SK-N-SH (cell line): Measurements from ENCODE around the gene HOXB8. TPM values are rescaled to one million over a fixed set of nuclear protein-coding genes. Genes with fewer than 3 reads are reported as not detected.

Source experiments
- CTCF ChIA-PET: fragments of 300-600, 350-600 bp; formaldehyde crosslinking; extraction: SDS; loops from one replicate; lab custom pipeline; 2021; lab: Yijun Ruan, JAX
- POLR2A ChIA-PET: fragments of 350-600 bp; sonication (Branson Sonifier 250); formaldehyde crosslinking; extraction: SDS; loops from one replicate; lab custom pipeline; 2020; ENCODE audit warnings: antibody characterized with exemption, inconsistent platforms; lab: Yijun Ruan, JAX
- DNase-seq: peaks from one replicate; pipeline ENCODE4 v3.0.0; 2012
- H2AFZ ChIP-seq: fragments of 200-600 bp; sonication (generic); 2 replicates; pipeline ENCODE4 v1.8.1; 2016; ENCODE audit warnings: antibody characterized with exemption, mild to moderate bottlenecking, low read depth
- H3F3A ChIP-seq: fragments of 200-600 bp; sonication (generic); replicated peaks from 2 replicates; pipeline ENCODE3; 2016; ENCODE audit warnings: antibody characterized with exemption, mild to moderate bottlenecking; ENCODE audit not compliant: insufficient read depth
- H3K27ac ChIP-seq, 2 experiments: fragments of 200-500 bp in 1 of 2; fragments of 200-600 bp in 1 of 2; sonication (Bioruptor generic) in 1 of 2; sonication (generic), shearing (Covaris generic) in 1 of 2; 2 replicates each; pipeline versions ENCODE4 v1.5.1 to v1.6.1; 2014 to 2016; ENCODE audit warnings: low read depth in 2 of 2, inconsistent platforms in 1 of 2, low read length in 1 of 2, mild to moderate bottlenecking in 1 of 2, mixed read lengths in 1 of 2
- H3K27me3 ChIP-seq: fragments of 200-600 bp; sonication (generic), shearing (Covaris generic); 2 replicates; pipeline ENCODE4 v1.6.1; 2016; ENCODE audit warnings: mixed run types; ENCODE audit not compliant: insufficient read depth
- H3K36me3 ChIP-seq, 2 experiments: fragments of 200-500 bp in 1 of 2; fragments of 200-600 bp in 1 of 2; sonication (Bioruptor generic) in 1 of 2; sonication (generic) in 1 of 2; replicated peaks in 1 of 2; 2 replicates each; pipeline versions ENCODE3 to v1.5.1; 2014 to 2016; ENCODE audit warnings: low read length in 1 of 2, mild to moderate bottlenecking in 1 of 2; ENCODE audit not compliant: insufficient read depth in 2 of 2, control insufficient read depth in 1 of 2
- H3K4me1 ChIP-seq, 2 experiments: fragments of 200-500 bp in 1 of 2; fragments of 200-600 bp in 1 of 2; sonication (Bioruptor generic) in 1 of 2; sonication (generic), shearing (Covaris generic) in 1 of 2; 2 replicates each; pipeline versions ENCODE4 v1.5.1 to v1.6.1; 2014 to 2016; ENCODE audit warnings: low read depth in 1 of 2, low read length in 1 of 2, mixed run types in 1 of 2; ENCODE audit not compliant: insufficient read depth in 2 of 2, control insufficient read depth in 1 of 2
- H3K4me2 ChIP-seq: fragments of 200-600 bp; sonication (generic), shearing (Covaris generic); 2 replicates; pipeline ENCODE4 v1.6.1; 2017; ENCODE audit warnings: mixed run types
- H3K4me3 ChIP-seq, 2 experiments: fragments of 200-500 bp in 1 of 2; fragments of 200-600 bp in 1 of 2; sonication (Bioruptor generic) in 1 of 2; sonication (generic), shearing (Covaris generic) in 1 of 2; 2 replicates each; pipeline versions ENCODE4 v1.5.1 to v1.8.1; 2014 to 2016; ENCODE audit warnings: low read depth in 2 of 2, inconsistent platforms in 1 of 2, low read length in 1 of 2, mild to moderate bottlenecking in 1 of 2, mixed read lengths in 1 of 2, moderate library complexity in 1 of 2
- H3K79me2 ChIP-seq: fragments of 200-600 bp; sonication (generic); 2 replicates; pipeline ENCODE4 v1.8.1; 2017; ENCODE audit warnings: mild to moderate bottlenecking; ENCODE audit not compliant: insufficient read depth
- H3K9ac ChIP-seq: fragments of 200-600 bp; sonication (generic); 2 replicates; pipeline ENCODE4 v1.6.1; 2017; ENCODE audit warnings: mixed run types
- H3K9me2 ChIP-seq: fragments of 200-600 bp; sonication (generic); 2 replicates; pipeline ENCODE4 v1.6.1; 2017; ENCODE audit warnings: mixed run types
- H3K9me3 ChIP-seq: fragments of 200-600 bp; sonication (generic); 2 replicates; pipeline ENCODE4 v1.6.1; 2017; ENCODE audit warnings: mixed run types, mild to moderate bottlenecking, moderate library complexity
- H4K20me1 ChIP-seq: fragments of 200-600 bp; sonication (generic); 2 replicates; pipeline ENCODE4 v1.6.1; 2017; ENCODE audit warnings: mild to moderate bottlenecking, mixed run types; ENCODE audit not compliant: insufficient read depth
- EP300 ChIP-seq, 2 experiments: IDR thresholded peaks; 2 replicates each; pipeline versions ENCODE4 v1.4.0 to v1.6.1; 2012; ENCODE audit warnings: borderline replicate concordance in 1 of 2, low read depth in 1 of 2, low read length in 1 of 2
- EZH2phosphoT487 ChIP-seq: fragments of 200-600 bp; sonication (generic); IDR thresholded peaks from 2 replicates; pipeline ENCODE4 v1.6.1; 2017; ENCODE audit warnings: low read depth, mixed run types, mild to moderate bottlenecking, antibody characterized with exemption, moderate library complexity, borderline replicate concordance
- FOSL2 ChIP-seq: IDR thresholded peaks from 2 replicates; pipeline ENCODE4 v1.4.0; 2012; ENCODE audit warnings: low read depth, mild to moderate bottlenecking, moderate library complexity, borderline replicate concordance
- GABPA ChIP-seq: IDR thresholded peaks from 2 replicates; pipeline ENCODE4 v1.4.0; 2012; ENCODE audit warnings: low read depth, mild to moderate bottlenecking
- GATA2 ChIP-seq: sonication (generic); formaldehyde crosslinking; IDR thresholded peaks from 2 replicates; pipeline ENCODE4 v1.5.0; 2020; ENCODE audit warnings: mild to moderate bottlenecking, missing genetic modification reagents
- NFIC ChIP-seq: IDR thresholded peaks from 2 replicates; pipeline ENCODE4 v1.4.0; 2012; ENCODE audit warnings: borderline replicate concordance
- NRF1 ChIP-seq: IDR thresholded peaks from 2 replicates; pipeline ENCODE4 v1.6.1; 2012; ENCODE audit warnings: low read depth, mild to moderate bottlenecking, low read length
- POLR2AphosphoS5 ChIP-seq: IDR thresholded peaks from 2 replicates; pipeline ENCODE4 v1.6.1; 2012; ENCODE audit warnings: low read depth, low read length
- RAD21 ChIP-seq: IDR thresholded peaks from 2 replicates; pipeline ENCODE4 v1.6.1; 2012; ENCODE audit warnings: mild to moderate bottlenecking, low read length
- RCOR1 ChIP-seq: fragments of 150-350 bp; IDR thresholded peaks from 2 replicates; pipeline ENCODE4 v1.6.1; 2017; ENCODE audit warnings: antibody characterized with exemption, low read length
- SMC3 ChIP-seq: IDR thresholded peaks from 2 replicates; pipeline ENCODE4 v1.6.1; 2012; ENCODE audit warnings: low read depth, low read length, improper control_type of control experiment
- TAF1 ChIP-seq: IDR thresholded peaks from 2 replicates; pipeline ENCODE4 v1.6.1; 2012; ENCODE audit warnings: low read depth, mild to moderate bottlenecking, low read length, moderate library complexity, borderline replicate concordance
- TCF12 ChIP-seq: IDR thresholded peaks from 2 replicates; pipeline ENCODE4 v1.4.0; 2012
- TEAD4 ChIP-seq: IDR thresholded peaks from 2 replicates; pipeline ENCODE4 v1.4.0; 2012; ENCODE audit warnings: mild to moderate bottlenecking, borderline replicate concordance; ENCODE audit not compliant: insufficient read depth
- YY1 ChIP-seq: IDR thresholded peaks from 2 replicates; pipeline ENCODE4 v1.4.0; 2012; ENCODE audit warnings: low read depth, mild to moderate bottlenecking
- WGBS: methylation state at CpG from one replicate; pipeline ENCODE4 v1.1.6; 2017; ENCODE audit warnings: low lambda C conversion rate; 5-methylcytosine and 5-hydroxymethylcytosine counted together
- polyA plus RNA-seq, 3 experiments: library from polyadenylated mRNA; depleted of rRNA; stranded (reverse); fragments of >200 nt; gene quantifications; 2 replicates each; pipeline ENCODE4 v1.2.3, GENCODE V29; 2012
- TF ChIP-seq, protein P1 (sequence below): fragments of 200-600 bp; sonication (generic); IDR thresholded peaks from 2 replicates; pipeline ENCODE4 v1.6.1; 2017; ENCODE audit warnings: antibody characterized with exemption, mild to moderate bottlenecking, moderate library complexity
- TF ChIP-seq, protein P2 (sequence below): IDR thresholded peaks from 2 replicates; pipeline ENCODE4 v1.4.0; 2012; ENCODE audit warnings: low read depth, borderline replicate concordance
- TF ChIP-seq, protein P3 (sequence below): IDR thresholded peaks from 2 replicates; pipeline ENCODE4 v1.6.1; 2012; ENCODE audit warnings: mild to moderate bottlenecking, low read depth, low read length, moderate library complexity

The HOXB8 gene
- polyA plus RNA-seq, 1 of the 3 experiments (the other 2 are of a cell fraction): not detected

DNA sequence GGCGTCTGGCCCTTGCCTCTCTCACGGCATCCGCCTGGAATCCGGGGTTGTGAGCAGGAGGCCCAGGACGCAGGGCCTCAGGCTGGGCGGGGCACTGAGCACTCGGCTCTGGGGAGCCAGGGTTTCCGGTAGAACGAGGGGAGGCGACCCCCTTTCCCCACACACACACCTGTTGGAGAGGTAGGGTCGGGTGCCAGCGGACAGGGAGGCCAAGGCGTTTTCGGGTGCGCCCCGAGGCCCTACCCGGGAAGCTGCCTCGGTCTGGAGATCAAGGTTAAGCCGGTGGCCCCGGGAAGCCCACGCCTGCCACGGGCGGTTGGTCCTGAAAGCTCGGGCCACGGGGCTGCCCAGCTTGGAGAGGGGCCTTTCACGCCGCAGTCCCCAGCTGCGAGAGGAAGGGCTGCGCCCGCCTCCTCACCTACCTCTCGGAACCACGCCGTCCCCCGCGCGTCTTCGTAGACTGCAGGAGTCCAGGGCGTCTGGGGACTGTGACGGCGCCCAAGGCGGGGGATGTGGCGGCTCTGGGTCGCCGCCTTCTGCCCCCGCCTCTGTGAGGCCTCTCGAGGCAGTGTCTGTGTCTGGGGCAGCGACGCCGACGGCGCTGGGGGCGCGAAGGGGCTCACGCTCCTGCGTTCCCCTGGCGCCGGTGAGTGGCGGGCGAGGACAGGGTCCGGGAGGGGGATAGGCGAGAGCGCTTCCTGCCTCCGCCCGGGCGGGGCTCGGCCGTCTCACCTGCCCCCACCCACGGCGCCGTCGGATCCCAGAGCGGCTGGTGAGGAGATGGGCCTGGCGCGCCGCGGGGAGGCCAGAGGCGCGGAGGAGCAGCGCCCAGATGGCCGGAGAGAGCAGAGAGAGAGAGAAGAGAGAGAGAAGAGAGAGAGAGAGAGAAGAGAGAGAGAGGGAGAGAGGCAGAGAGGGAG lies 31.4 kb upstream of the HOXB8 start:
- Histone ChIP-seq H3K79me2 (no peaks in the 10 kb centered on the region), H3K4me1 (no peaks in the 10 kb centered on the region), H3K9me3 (no peaks in the 10 kb centered on the region), H3K27ac (no peak overlapping the region), H4K20me1 (no peaks in the 10 kb centered on the region), H3K27me3 (peaks cover 89% of the 10 kb centered on the region), H3K4me3 (no peak overlapping the region), H3K9ac (no peak overlapping the region), H2AFZ (no peak overlapping the region), H3K9me2 (no peaks in the 10 kb centered on the region), H3K4me2 (no peak overlapping the region), H3K36me3 (no peaks in the 10 kb centered on the region), H3F3A (no peaks in the 10 kb centered on the region)
- peak; percentile 23 for DNase-seq
- CTCF ChIA-PET: interaction anchor here (1.1 to 1.8 kb wide), 3 partner anchors 23 to 232 kb away, joined by 3 to 4 read pairs (median 3); no protein-coding TSS in a partner anchor
- POLR2A ChIA-PET: no interaction called here
- TF ChIP-seq FOSL2 (no peak), EP300 (IDR thresholded peaks at IDR 0.05; ENCODE audit: borderline replicate concordance in 1 of 2, low read depth in 1 of 2, low read length in 1 of 2) (no peak), POLR2AphosphoS5 (no peak), GABPA (no peak), RAD21 (no peak), EZH2phosphoT487 (no peak), TAF1 (no peak)
- TF ChIP-seq, protein P1, sequence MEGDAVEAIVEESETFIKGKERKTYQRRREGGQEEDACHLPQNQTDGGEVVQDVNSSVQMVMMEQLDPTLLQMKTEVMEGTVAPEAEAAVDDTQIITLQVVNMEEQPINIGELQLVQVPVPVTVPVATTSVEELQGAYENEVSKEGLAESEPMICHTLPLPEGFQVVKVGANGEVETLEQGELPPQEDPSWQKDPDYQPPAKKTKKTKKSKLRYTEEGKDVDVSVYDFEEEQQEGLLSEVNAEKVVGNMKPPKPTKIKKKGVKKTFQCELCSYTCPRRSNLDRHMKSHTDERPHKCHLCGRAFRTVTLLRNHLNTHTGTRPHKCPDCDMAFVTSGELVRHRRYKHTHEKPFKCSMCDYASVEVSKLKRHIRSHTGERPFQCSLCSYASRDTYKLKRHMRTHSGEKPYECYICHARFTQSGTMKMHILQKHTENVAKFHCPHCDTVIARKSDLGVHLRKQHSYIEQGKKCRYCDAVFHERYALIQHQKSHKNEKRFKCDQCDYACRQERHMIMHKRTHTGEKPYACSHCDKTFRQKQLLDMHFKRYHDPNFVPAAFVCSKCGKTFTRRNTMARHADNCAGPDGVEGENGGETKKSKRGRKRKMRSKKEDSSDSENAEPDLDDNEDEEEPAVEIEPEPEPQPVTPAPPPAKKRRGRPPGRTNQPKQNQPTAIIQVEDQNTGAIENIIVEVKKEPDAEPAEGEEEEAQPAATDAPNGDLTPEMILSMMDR: no peak
- TF ChIP-seq, protein P2, sequence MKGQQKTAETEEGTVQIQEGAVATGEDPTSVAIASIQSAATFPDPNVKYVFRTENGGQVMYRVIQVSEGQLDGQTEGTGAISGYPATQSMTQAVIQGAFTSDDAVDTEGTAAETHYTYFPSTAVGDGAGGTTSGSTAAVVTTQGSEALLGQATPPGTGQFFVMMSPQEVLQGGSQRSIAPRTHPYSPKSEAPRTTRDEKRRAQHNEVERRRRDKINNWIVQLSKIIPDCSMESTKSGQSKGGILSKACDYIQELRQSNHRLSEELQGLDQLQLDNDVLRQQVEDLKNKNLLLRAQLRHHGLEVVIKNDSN: no peak
- 6% methylated on average over 57 of the region's 80 CpGs for WGBS

DNA sequence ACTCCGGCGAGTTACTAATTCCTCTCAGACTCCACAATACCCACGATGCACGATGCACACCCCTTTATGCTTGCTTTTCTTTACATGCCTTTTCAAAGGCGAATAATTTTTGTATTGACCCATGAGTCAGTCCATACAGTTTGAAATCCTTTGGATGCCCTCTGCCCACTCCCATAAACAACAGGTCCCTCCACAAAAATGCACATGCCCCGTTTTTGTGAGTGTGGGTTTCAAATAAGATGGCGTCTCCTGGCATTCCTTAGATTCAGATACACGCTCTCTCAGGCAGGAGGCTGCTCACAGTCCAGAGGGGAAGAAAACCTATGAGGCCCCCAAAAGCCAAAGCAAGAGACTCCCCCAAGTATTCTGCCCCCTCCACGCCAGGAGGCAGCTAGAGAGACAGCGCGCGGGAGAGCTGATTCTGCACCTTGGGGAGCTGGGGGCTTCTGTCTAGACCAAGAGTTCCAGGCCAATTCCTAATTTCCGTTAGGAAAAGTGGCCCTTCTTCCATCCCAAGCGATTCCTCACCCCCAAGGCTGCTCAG lies 30.6 kb upstream of the HOXB8 start:
- Histone ChIP-seq H3K4me1 (no peaks in the 10 kb centered on the region), H4K20me1 (no peaks in the 10 kb centered on the region), H3K27ac (no peak overlapping the region), H3K27me3 (peaks cover 96% of the 10 kb centered on the region), H3K9ac (no peak overlapping the region), H3K9me3 (no peaks in the 10 kb centered on the region), H3K4me2 (no peak overlapping the region), H3K9me2 (no peaks in the 10 kb centered on the region), H3K36me3 (no peaks in the 10 kb centered on the region), H3K4me3 (no peak overlapping the region), H3F3A (no peaks in the 10 kb centered on the region), H2AFZ (no peak overlapping the region), H3K79me2 (no peaks in the 10 kb centered on the region)
- DNase-seq: peak; percentile 14
- POLR2A ChIA-PET: no interaction called here
- 16% methylated on average over 14 of the region's 14 CpGs for WGBS
- CTCF ChIA-PET: interaction anchor here (1.1 to 2.3 kb wide), 3 partner anchors 10 to 233 kb away, joined by 3 to 11 read pairs (median 4); no protein-coding TSS in a partner anchor
- no peak for TF ChIP-seq NFIC
- no peak for TF ChIP-seq SMC3
- TF ChIP-seq NRF1: no peak
- no peak for TF ChIP-seq YY1
- TF ChIP-seq, protein P3, sequence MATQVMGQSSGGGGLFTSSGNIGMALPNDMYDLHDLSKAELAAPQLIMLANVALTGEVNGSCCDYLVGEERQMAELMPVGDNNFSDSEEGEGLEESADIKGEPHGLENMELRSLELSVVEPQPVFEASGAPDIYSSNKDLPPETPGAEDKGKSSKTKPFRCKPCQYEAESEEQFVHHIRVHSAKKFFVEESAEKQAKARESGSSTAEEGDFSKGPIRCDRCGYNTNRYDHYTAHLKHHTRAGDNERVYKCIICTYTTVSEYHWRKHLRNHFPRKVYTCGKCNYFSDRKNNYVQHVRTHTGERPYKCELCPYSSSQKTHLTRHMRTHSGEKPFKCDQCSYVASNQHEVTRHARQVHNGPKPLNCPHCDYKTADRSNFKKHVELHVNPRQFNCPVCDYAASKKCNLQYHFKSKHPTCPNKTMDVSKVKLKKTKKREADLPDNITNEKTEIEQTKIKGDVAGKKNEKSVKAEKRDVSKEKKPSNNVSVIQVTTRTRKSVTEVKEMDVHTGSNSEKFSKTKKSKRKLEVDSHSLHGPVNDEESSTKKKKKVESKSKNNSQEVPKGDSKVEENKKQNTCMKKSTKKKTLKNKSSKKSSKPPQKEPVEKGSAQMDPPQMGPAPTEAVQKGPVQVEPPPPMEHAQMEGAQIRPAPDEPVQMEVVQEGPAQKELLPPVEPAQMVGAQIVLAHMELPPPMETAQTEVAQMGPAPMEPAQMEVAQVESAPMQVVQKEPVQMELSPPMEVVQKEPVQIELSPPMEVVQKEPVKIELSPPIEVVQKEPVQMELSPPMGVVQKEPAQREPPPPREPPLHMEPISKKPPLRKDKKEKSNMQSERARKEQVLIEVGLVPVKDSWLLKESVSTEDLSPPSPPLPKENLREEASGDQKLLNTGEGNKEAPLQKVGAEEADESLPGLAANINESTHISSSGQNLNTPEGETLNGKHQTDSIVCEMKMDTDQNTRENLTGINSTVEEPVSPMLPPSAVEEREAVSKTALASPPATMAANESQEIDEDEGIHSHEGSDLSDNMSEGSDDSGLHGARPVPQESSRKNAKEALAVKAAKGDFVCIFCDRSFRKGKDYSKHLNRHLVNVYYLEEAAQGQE: no peak
- no peak for TF ChIP-seq GABPA
- TF ChIP-seq, protein P2: no peak
- TF ChIP-seq TCF12: no peak
- no peak for TF ChIP-seq GATA2
- no peak for TF ChIP-seq TEAD4
- TF ChIP-seq RCOR1: no peak
